IMR-90 (cell line): ENCODE data around the gene C11orf68. TPM values are rescaled to one million over a fixed set of nuclear protein-coding genes. Genes with fewer than 3 reads are reported as not detected.

Experiments used
- ATAC-seq: fragments of 200-7000 bp; cut with Tn5 transposase; 2 replicates; pipeline ENCODE4 v1.9.1; 2020; ENCODE audit warnings: low read depth, mild to moderate bottlenecking, moderate library complexity
- BruUV-seq: library from RNA; stranded (reverse); fragments of 400-500 nt; replicated peaks from 2 replicates; lab custom pipeline; 2021; lab: Mats Ljungman, UMichigan
- CTCF ChIA-PET: fragments of 300-600 bp; formaldehyde crosslinking; extraction: SDS; loops from one replicate; lab custom pipeline; 2021; ENCODE audit warnings: antibody characterized with exemption; lab: Yijun Ruan, JAX
- POLR2A ChIA-PET: fragments of 300-600 bp; sonication (Branson Sonifier 250); formaldehyde crosslinking; loops from one replicate; lab custom pipeline; 2022; ENCODE audit warnings: antibody characterized with exemption; ENCODE audit not compliant: unreplicated experiment; lab: Charles Lee
- DNase-seq: peaks from one replicate; pipeline ENCODE4 v3.0.0; 2013
- H2AFZ ChIP-seq: replicated peaks from 2 replicates; pipeline ENCODE3; 2013; ENCODE audit warnings: low read length, mild to moderate bottlenecking; ENCODE audit not compliant: poor library complexity
- H2AK5ac ChIP-seq: 2 replicates; pipeline ENCODE4 v1.6.1; 2013; ENCODE audit warnings: low read depth, low read length, inconsistent platforms
- H2AK9ac ChIP-seq: replicated peaks from 2 replicates; pipeline ENCODE3; 2013; ENCODE audit warnings: mild to moderate bottlenecking, low read depth, low read length, moderate library complexity; ENCODE audit not compliant: poor library complexity
- H2BK120ac ChIP-seq: 2 replicates; pipeline ENCODE4 v1.6.1; 2013; ENCODE audit warnings: low read depth, low read length, inconsistent platforms
- H2BK15ac ChIP-seq: 3 replicates; pipeline ENCODE4 v1.6.1; 2013; ENCODE audit warnings: low read depth, low read length, inconsistent platforms
- H2BK20ac ChIP-seq: 2 replicates; pipeline ENCODE4 v1.6.1; 2013; ENCODE audit warnings: low read depth, mild to moderate bottlenecking, inconsistent platforms, low read length, moderate library complexity
- H2BK5ac ChIP-seq: 2 replicates; pipeline ENCODE4 v1.6.1; 2013; ENCODE audit warnings: mild to moderate bottlenecking, low read depth, low read length, inconsistent platforms; ENCODE audit not compliant: poor library complexity, severe bottlenecking
- H3K14ac ChIP-seq: replicated peaks from 2 replicates; pipeline ENCODE4 v1.6.1; 2013; ENCODE audit warnings: low read depth, low read length, inconsistent platforms
- H3K18ac ChIP-seq: 2 replicates; pipeline ENCODE4 v1.6.1; 2013; ENCODE audit warnings: low read depth, low read length, control low read depth
- H3K23ac ChIP-seq: 2 replicates; pipeline ENCODE4 v1.6.1; 2013; ENCODE audit warnings: low read depth, low read length, inconsistent platforms
- H3K27ac ChIP-seq: 2 replicates; pipeline ENCODE4 v1.5.1; 2013; ENCODE audit warnings: mild to moderate bottlenecking, control low read depth, low read length; ENCODE audit not compliant: insufficient read depth
- H3K27me3 ChIP-seq: 2 replicates; pipeline ENCODE4 v1.6.1; 2013; ENCODE audit warnings: low read length; ENCODE audit not compliant: control insufficient read depth, insufficient read depth
- H3K36me3 ChIP-seq: 2 replicates; pipeline ENCODE4 v1.6.1; 2013; ENCODE audit warnings: low read length, mixed read lengths; ENCODE audit not compliant: control insufficient read depth, insufficient read depth
- H3K4ac ChIP-seq: 2 replicates; pipeline ENCODE4 v1.6.1; 2013; ENCODE audit warnings: low read depth, low read length, inconsistent platforms
- H3K4me1 ChIP-seq: 2 replicates; pipeline ENCODE4 v1.6.1; 2013; ENCODE audit warnings: low read length, mixed read lengths; ENCODE audit not compliant: control insufficient read depth, insufficient read depth
- H3K4me2 ChIP-seq: 2 replicates; pipeline ENCODE4 v1.6.1; 2013; ENCODE audit warnings: low read depth, mild to moderate bottlenecking, control low read depth, low read length, moderate library complexity
- H3K4me3 ChIP-seq: 2 replicates; pipeline ENCODE4 v1.5.1; 2013; ENCODE audit warnings: low read depth, mild to moderate bottlenecking, control low read depth, low read length, moderate library complexity; ENCODE audit not compliant: insufficient read depth
- H3K56ac ChIP-seq: 2 replicates; pipeline ENCODE4 v1.6.1; 2013; ENCODE audit warnings: low read length, inconsistent platforms; ENCODE audit not compliant: insufficient read depth; ENCODE audit errors: extremely low read depth
- H3K79me1 ChIP-seq, 2 experiments: 2 replicates each; pipeline ENCODE4 v1.6.1; 2013; ENCODE audit warnings: low read length in 2 of 2, inconsistent platforms in 1 of 2, low read depth in 1 of 2
- H3K9ac ChIP-seq: 2 replicates; pipeline ENCODE4 v1.6.1; 2013; ENCODE audit warnings: low read depth, low read length, control low read depth
- H3K9me1 ChIP-seq: 2 replicates; pipeline ENCODE4 v1.6.1; 2013; ENCODE audit warnings: low read length, inconsistent platforms; ENCODE audit not compliant: insufficient read depth
- H3K9me3 ChIP-seq: 2 replicates; pipeline ENCODE4 v1.6.1; 2013; ENCODE audit warnings: low read length; ENCODE audit not compliant: control insufficient read depth, insufficient read depth
- H4K20me1 ChIP-seq: 2 replicates; pipeline ENCODE4 v1.6.1; 2013; ENCODE audit warnings: low read length, inconsistent platforms; ENCODE audit not compliant: insufficient read depth
- H4K5ac ChIP-seq: 2 replicates; pipeline ENCODE4 v1.6.1; 2013; ENCODE audit warnings: mild to moderate bottlenecking, low read depth, low read length, control low read depth
- H4K8ac ChIP-seq, 2 experiments: 2 replicates each; pipeline ENCODE4 v1.6.1; 2013; ENCODE audit warnings: low read depth in 2 of 2, low read length in 2 of 2, control low read depth in 1 of 2, inconsistent platforms in 1 of 2
- H4K91ac ChIP-seq: 2 replicates; pipeline ENCODE4 v1.6.1; 2013; ENCODE audit warnings: low read depth, low read length, inconsistent platforms; ENCODE audit not compliant: insufficient read depth
- CEBPB ChIP-seq: IDR thresholded peaks from 2 replicates; pipeline ENCODE4 v1.6.1; 2012; ENCODE audit warnings: low read depth, low read length, improper control_type of control experiment
- CTCF ChIP-seq: conservative IDR thresholded peaks from 2 replicates; pipeline ENCODE4 v1.5.1; 2012; ENCODE audit warnings: mild to moderate bottlenecking, low read depth, low read length, improper control_type of control experiment
- ELK1 ChIP-seq: fragments of 150-350 bp; IDR thresholded peaks from 2 replicates; pipeline ENCODE4 v1.6.1; 2016; ENCODE audit warnings: low read depth, mild to moderate bottlenecking, low read length, moderate library complexity, borderline replicate concordance
- FOS ChIP-seq: fragments of 150-350 bp; IDR thresholded peaks from 2 replicates; pipeline ENCODE4 v1.6.1; 2016; ENCODE audit warnings: low read depth, low read length
- MXI1 ChIP-seq: IDR thresholded peaks from 2 replicates; pipeline ENCODE4 v1.6.1; 2012; ENCODE audit warnings: low read depth, mild to moderate bottlenecking, low read length, moderate library complexity, borderline replicate concordance
- NFE2L2 ChIP-seq: fragments of 150-350 bp; IDR thresholded peaks from 2 replicates; pipeline ENCODE4 v1.6.1; 2016; ENCODE audit warnings: low read depth, mild to moderate bottlenecking, low read length
- POLR2A ChIP-seq: IDR thresholded peaks from 2 replicates; pipeline ENCODE4 v1.6.1; 2012; ENCODE audit warnings: mild to moderate bottlenecking, low read depth, low read length
- RAD21 ChIP-seq: IDR thresholded peaks from 2 replicates; pipeline ENCODE4 v1.6.1; 2012; ENCODE audit warnings: low read length, improper control_type of control experiment
- RCOR1 ChIP-seq: IDR thresholded peaks from 2 replicates; pipeline ENCODE4 v1.6.1; 2012; ENCODE audit warnings: mild to moderate bottlenecking, low read length, improper control_type of control experiment; ENCODE audit not compliant: insufficient replicate concordance
- RFX5 ChIP-seq: IDR thresholded peaks from 2 replicates; pipeline ENCODE4 v1.8.0; 2012; ENCODE audit warnings: low read depth, mild to moderate bottlenecking, low read length, moderate library complexity
- SMC3 ChIP-seq: fragments of 150-350 bp; IDR thresholded peaks from 2 replicates; pipeline ENCODE4 v1.6.1; 2016; ENCODE audit warnings: low read depth, mild to moderate bottlenecking, antibody characterized with exemption, low read length, moderate library complexity
- USF2 ChIP-seq: fragments of 150-350 bp; IDR thresholded peaks from 2 replicates; pipeline ENCODE4 v1.6.1; 2017; ENCODE audit warnings: mild to moderate bottlenecking, antibody characterized with exemption, low read length, low read depth
- WGBS, 2 experiments: methylation state at CpG; one replicate each; pipeline versions ENCODE4 v1.1.5 to v1.1.7; 2013; ENCODE audit warnings: missing lambda C conversion rate in 2 of 2; ENCODE audit not compliant: insufficient read length in 1 of 2; ENCODE audit errors: extremely low coverage in 2 of 2; 5-methylcytosine and 5-hydroxymethylcytosine counted together
- dilution Hi-C: fragments of 300-500 bp; cut with HindIII; formaldehyde crosslinking; loops from one replicate; pipeline ENCODE4 v1.14.3; 2018; ENCODE audit warnings: low sequenced_read_pairs; ENCODE audit not compliant: unreplicated experiment
- in situ Hi-C: fragments of 300-500 bp; cut with MboI; formaldehyde crosslinking; loops from 3 replicates; pipeline ENCODE4 v1.14.3; 2019; ENCODE audit warnings: low sequenced_read_pairs, inconsistent platforms, mixed read lengths
- intact Hi-C: fragments of 100-400 bp; cut with micrococcal nuclease; formaldehyde crosslinking; loops from 2 replicates; pipeline ENCODE4 v1.10.0; 2022
- polyA plus RNA-seq, 3 experiments: library from polyadenylated mRNA; depleted of rRNA; stranded (reverse); fragments of >200 nt; gene quantifications; 2 replicates each; pipeline ENCODE4 v1.2.3, GENCODE V29; 2012; ENCODE audit warnings: low replicate concordance in 1 of 3
- total RNA-seq: library from RNA; depleted of rRNA; stranded (reverse); fragments of >200 nt; gene quantifications from 2 replicates; pipeline ENCODE4 v1.2.3, GENCODE V29; 2012

C11orf68 gene
- total and polyA plus RNA-seq, 2 of the 4 experiments (the other 2 are of a cell fraction) = 20.3 to 104 TPM

GRCh38 chr11:65945941-65946558 lies 27.2 kb upstream of the C11orf68 start:
- Histone ChIP-seq H2BK5ac (no peak overlapping the region), H4K91ac (no peak overlapping the region), H2AK9ac (no peak overlapping the region), H4K5ac (no peak overlapping the region), H3K79me1 (peaks cover 0 to 11% of the 10 kb centered on the region in 2 experiments; a peak in 2 of 4 replicates), H3K4me3 (no peak overlapping the region), H3K4me2 (no peak overlapping the region), H3K18ac (no peak overlapping the region), H3K4me1 (peaks cover 5% of the 10 kb centered on the region), H2BK20ac (no peak overlapping the region), H3K36me3 (no peaks in the 10 kb centered on the region), H3K9me3 (no peaks in the 10 kb centered on the region), H4K20me1 (0 out of 2 replicates have a peak, but pooled peaks cover 2% of the 10 kb centered on the region), H4K8ac (no peak overlapping the region), H2AK5ac (no peak overlapping the region), H2AFZ (peak overlapping the region; percentile 27), H3K56ac (no peak overlapping the region), H3K23ac (no peak overlapping the region), H3K14ac (no peak overlapping the region), H3K9me1 (peaks cover 11% of the 10 kb centered on the region), H3K27me3 (peaks cover 3% of the 10 kb centered on the region; the same call in 1 of the 2 replicates), H2BK15ac (no peak overlapping the region), H3K27ac (no peak overlapping the region), H3K4ac (no peak overlapping the region), H3K9ac (no peak overlapping the region), H2BK120ac (no peak overlapping the region)
- TF ChIP-seq POLR2A (no peak), ELK1 (no peak), FOS (no peak), MXI1 (no peak), CTCF (no peak), RAD21 (no peak), NFE2L2 (no peak), RFX5 (no peak), RCOR1 (no peak), USF2 (no peak), CEBPB (no peak), SMC3 (no peak)
- dilution Hi-C loops = no loop called here
- DNase-seq = no peak
- no peak for ATAC-seq
- CTCF ChIA-PET = interaction anchor here (0.7 kb wide), 1 partner anchor 16 kb away, joined by 3 read pairs; no protein-coding TSS in a partner anchor
- BruUV-seq = no TSS peak
- POLR2A ChIA-PET = no interaction called here
- intact Hi-C loops = no loop called here
- in situ Hi-C loops = no loop called here
- 100% methylated on average over 2 of the region's 11 CpGs; no CpG with 5 or more reads in 1 of the 2 experiments for WGBS, 2 experiments
